ENCODE results near the gene PDGFB. TPM values are rescaled to one million over a fixed set of nuclear protein-coding genes. Genes with fewer than 3 reads are reported as not detected.

Gene PDGFB
- total RNA-seq, 1 donor from 2014 or later: 0.78 TPM

- intact Hi-C loops (cut with micrococcal nuclease): no loop called here
- Mint-ChIP-seq H3K4me3 (no peak overlapping the region), H3K4me1 (ENCODE audit: low read depth) (peaks cover 11% of the 10 kb centered on the region), H3K27me3 (ENCODE audit: insufficient read depth) (peaks cover 2% of the 10 kb centered on the region), H3K27ac (no peak overlapping the region), H3K9me3 (no peaks in the 10 kb centered on the region), H3K36me3 (ENCODE audit: low read depth) (no peaks in the 10 kb centered on the region)
- DNase-seq (ENCODE audit: low spot score): no peak
These were observed 39.6 kb upstream of the PDGFB start for GRCh38 chr22:39284142-39284980.

- no peak overlapping the region for H3K27ac Mint-ChIP-seq
- no peak for DNase-seq (ENCODE audit: low spot score)
- peaks cover 11% of the 10 kb centered on the region for H3K4me1 Mint-ChIP-seq (ENCODE audit: low read depth)
- H3K9me3 Mint-ChIP-seq: no peaks in the 10 kb centered on the region
- no peaks in the 10 kb centered on the region for H3K36me3 Mint-ChIP-seq (ENCODE audit: low read depth)
- H3K4me3 Mint-ChIP-seq: no peak overlapping the region
- intact Hi-C loops (cut with micrococcal nuclease): no loop called here
- H3K27me3 Mint-ChIP-seq (ENCODE audit: insufficient read depth): peaks cover 9% of the 10 kb centered on the region
These were observed 38.8 kb upstream of the PDGFB start for GRCh38 chr22:39283322-39284141.

DNA sequence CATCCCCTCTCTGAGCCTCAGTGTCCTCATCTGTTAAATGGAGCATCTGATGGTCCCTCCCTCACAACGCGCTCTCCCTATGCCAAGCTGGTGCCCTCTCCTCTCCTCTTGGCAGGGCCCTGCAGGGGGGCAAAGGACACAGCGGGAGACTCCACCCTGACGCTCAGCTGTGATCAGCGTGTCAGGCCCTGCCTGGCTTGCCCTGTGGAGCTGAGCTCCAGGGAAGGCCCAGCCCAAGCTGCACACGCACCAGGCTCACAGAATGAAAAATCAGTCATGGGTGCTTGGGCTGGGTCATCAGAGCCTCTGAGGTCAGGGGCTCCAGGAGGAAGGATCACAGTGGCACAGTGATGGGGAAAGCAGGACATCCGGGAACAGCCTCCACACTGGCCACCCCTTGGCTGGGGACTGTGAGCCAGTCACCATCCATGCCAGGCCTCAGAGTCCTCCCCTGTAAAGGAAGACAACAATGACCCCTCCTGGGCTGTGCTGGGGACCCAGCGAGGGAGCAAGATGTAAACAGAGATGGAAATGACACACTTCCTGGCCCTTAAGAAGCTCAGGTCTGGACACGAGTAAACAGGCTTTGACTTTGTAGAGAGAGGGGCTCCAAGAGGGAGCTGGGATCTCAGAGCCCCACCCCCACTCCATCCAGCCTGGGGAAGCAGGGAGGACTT, 38.0 kb upstream of the PDGFB start:
- Mint-ChIP-seq H3K4me3 (no peak overlapping the region), H3K36me3 (ENCODE audit: low read depth) (no peaks in the 10 kb centered on the region), H3K9me3 (no peaks in the 10 kb centered on the region), H3K27ac (no peak overlapping the region), H3K4me1 (ENCODE audit: low read depth) (peaks cover 11% of the 10 kb centered on the region), H3K27me3 (ENCODE audit: insufficient read depth) (peaks cover 9% of the 10 kb centered on the region)
- no peak for DNase-seq (ENCODE audit: low spot score)
- intact Hi-C loops (cut with micrococcal nuclease): no loop called here

DNA sequence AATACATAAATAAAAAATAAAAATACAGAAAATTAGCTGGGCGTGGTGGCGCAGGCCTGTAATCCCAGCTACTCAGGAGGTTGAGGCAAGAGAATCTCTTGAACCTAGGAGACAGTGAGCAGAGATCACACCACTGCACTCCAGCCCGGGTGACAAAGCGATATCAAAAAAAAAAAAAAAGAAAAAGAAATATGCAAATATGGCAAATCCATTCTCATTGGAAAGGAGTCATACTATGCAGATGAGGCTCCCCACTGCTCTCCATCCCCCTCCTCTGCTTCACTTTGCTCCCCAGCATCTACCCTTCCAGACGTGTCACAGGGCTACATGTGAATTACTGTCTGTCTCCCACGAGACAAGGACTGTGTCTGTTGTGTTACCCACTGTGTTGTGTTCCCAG, 36.3 kb upstream of the PDGFB start:
- H3K27me3 Mint-ChIP-seq (ENCODE audit: insufficient read depth): peaks cover 14% of the 10 kb centered on the region
- intact Hi-C loops (cut with micrococcal nuclease): no loop called here
- H3K4me1 Mint-ChIP-seq (ENCODE audit: low read depth): no peaks in the 10 kb centered on the region

GRCh38 chr22:39280250-39280649, 35.5 kb upstream of the PDGFB start:
- Mint-ChIP-seq H3K9me3 (peaks cover 3% of the 10 kb centered on the region), H3K27me3 (ENCODE audit: insufficient read depth) (peaks cover 14% of the 10 kb centered on the region), H3K4me3 (no peak overlapping the region), H3K27ac (no peak overlapping the region), H3K4me1 (ENCODE audit: low read depth) (no peaks in the 10 kb centered on the region), H3K36me3 (ENCODE audit: low read depth) (no peaks in the 10 kb centered on the region)
- no peak for DNase-seq (ENCODE audit: low spot score)
- intact Hi-C loops (cut with micrococcal nuclease): no loop called here

More for the DNA sequence above, 36.3 kb upstream of the PDGFB start:
- H3K4me3 Mint-ChIP-seq: no peak overlapping the region
- no peak for DNase-seq (ENCODE audit: low spot score)
- H3K36me3 Mint-ChIP-seq (ENCODE audit: low read depth): no peaks in the 10 kb centered on the region
- peaks cover 3% of the 10 kb centered on the region for H3K9me3 Mint-ChIP-seq
- H3K27ac Mint-ChIP-seq: no peak overlapping the region

DNA sequence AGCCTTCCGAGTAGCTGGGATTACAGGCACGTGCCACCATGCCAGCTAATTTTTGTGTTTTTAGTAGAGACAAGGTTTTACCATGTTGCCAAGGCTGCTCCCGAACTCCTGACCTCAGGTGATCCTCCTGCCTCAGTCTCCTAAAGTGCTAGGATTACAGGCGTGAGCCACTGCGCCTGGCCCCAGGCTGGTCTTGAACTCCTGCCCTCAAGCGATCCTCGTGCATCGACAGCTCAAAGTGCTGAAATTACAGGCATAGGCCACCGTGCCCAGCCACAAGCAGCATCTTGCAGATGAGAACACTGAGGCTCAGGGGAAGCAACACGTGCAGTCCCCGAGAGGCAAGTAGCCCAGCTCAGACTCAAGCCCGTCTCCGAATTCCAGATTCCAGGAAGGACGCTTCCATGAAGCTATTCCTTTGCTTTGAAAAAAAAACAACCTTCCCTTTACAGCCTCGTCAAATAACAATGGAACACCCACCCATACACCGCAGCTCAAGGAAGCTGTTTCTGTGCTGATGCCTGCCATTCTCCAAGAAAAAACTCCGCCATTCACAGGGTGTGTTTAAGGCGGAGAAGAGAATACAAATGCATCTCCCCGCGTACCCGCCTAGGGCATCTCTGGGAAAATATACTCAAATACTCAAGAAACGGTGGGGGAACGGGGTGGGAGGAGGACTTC, 34.5 kb upstream of the PDGFB start:
- Mint-ChIP-seq H3K9me3 (peaks cover 3% of the 10 kb centered on the region), H3K4me3 (no peak overlapping the region), H3K36me3 (ENCODE audit: low read depth) (no peaks in the 10 kb centered on the region), H3K4me1 (ENCODE audit: low read depth) (no peaks in the 10 kb centered on the region), H3K27ac (no peak overlapping the region), H3K27me3 (ENCODE audit: insufficient read depth) (peaks cover 16% of the 10 kb centered on the region)
- DNase-seq (ENCODE audit: low spot score): no peak
- intact Hi-C loops (cut with micrococcal nuclease): no loop called here

DNA sequence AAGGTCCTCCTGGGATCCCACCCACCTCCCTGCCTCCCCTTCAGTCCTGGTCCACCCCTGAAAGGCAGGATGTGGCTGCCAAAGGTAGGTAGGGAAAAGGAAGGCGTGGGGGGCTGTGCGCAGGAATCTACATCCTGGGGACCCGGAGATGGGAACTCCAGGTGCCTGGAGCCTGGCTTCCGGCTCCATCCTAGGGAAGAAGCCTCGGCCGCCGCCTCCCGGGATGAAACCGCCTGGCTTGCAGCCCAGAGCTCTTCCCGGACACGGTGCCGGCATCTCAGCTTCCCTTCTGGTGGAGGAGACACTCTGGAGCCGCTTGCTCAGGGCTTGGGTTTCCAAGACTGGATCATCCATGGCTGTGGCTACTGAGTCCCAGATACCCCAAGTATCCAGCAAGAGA, 33.3 kb upstream of the PDGFB start:
- H3K4me3 Mint-ChIP-seq: no peak overlapping the region
- intact Hi-C loops (cut with micrococcal nuclease): no loop called here
- DNase-seq (ENCODE audit: low spot score): no peak
- H3K4me1 Mint-ChIP-seq (ENCODE audit: low read depth): no peaks in the 10 kb centered on the region
- H3K9me3 Mint-ChIP-seq: peaks cover 3% of the 10 kb centered on the region
- peaks cover 16% of the 10 kb centered on the region for H3K27me3 Mint-ChIP-seq (ENCODE audit: insufficient read depth)
- H3K27ac Mint-ChIP-seq: no peak overlapping the region
- no peaks in the 10 kb centered on the region for H3K36me3 Mint-ChIP-seq (ENCODE audit: low read depth)

- Mint-ChIP-seq H3K4me3 (no peak overlapping the region), H3K9me3 (peaks cover 3% of the 10 kb centered on the region), H3K4me1 (ENCODE audit: low read depth) (no peaks in the 10 kb centered on the region), H3K36me3 (ENCODE audit: low read depth) (no peaks in the 10 kb centered on the region), H3K27ac (no peak overlapping the region), H3K27me3 (ENCODE audit: insufficient read depth) (peaks cover 16% of the 10 kb centered on the region)
- no peak for DNase-seq (ENCODE audit: low spot score)
- intact Hi-C loops (cut with micrococcal nuclease): no loop called here
These were observed 32.4 kb upstream of the PDGFB start for GRCh38 chr22:39277142-39277607.

- Mint-ChIP-seq H3K36me3 (ENCODE audit: low read depth) (no peaks in the 10 kb centered on the region), H3K9me3 (peaks cover 3% of the 10 kb centered on the region), H3K27ac (no peak overlapping the region), H3K27me3 (ENCODE audit: insufficient read depth) (peaks cover 16% of the 10 kb centered on the region), H3K4me1 (ENCODE audit: low read depth) (no peaks in the 10 kb centered on the region), H3K4me3 (no peak overlapping the region)
- intact Hi-C loops (cut with micrococcal nuclease): no loop called here
- DNase-seq (ENCODE audit: low spot score): no peak
These were observed 31.8 kb upstream of the PDGFB start for GRCh38 chr22:39276440-39277141.

DNA sequence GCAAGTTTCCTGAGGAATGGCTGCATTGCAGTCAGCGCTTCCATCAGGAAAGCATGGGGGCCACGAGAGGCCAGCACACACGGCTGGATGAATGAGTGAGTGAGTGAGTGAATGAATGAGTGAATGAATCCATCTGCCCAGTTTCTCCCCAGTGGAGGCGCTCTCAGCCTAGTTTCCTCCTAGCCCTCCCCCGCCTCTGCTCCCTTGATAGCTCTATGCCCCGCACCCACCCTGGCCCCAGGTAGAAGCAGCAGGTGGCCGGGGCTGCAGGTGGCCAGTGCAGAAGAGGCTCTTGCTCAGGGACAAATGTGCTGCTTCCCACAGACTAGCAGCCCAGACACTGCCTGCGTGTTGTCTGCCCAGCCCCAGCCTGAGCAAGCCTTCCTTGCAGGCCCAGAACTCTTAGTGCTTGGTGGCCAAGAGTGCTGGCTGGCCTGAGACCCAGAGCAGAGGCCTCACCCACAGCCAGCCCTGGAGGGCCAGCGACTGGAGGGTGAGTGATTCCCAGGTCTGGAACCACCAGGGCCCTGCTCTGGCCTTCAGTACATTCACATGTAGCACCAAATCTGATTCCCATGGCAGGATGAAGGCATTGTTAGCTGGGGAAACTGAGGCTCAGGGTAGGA, 31.1 kb upstream of the PDGFB start:
- H3K27ac Mint-ChIP-seq: no peak overlapping the region
- DNase-seq (ENCODE audit: low spot score): no peak
- peaks cover 3% of the 10 kb centered on the region for H3K9me3 Mint-ChIP-seq
- peaks cover 13% of the 10 kb centered on the region for H3K27me3 Mint-ChIP-seq (ENCODE audit: insufficient read depth)
- intact Hi-C loops (cut with micrococcal nuclease): no loop called here
- no peak overlapping the region for H3K4me3 Mint-ChIP-seq
- H3K36me3 Mint-ChIP-seq (ENCODE audit: low read depth): no peaks in the 10 kb centered on the region
- H3K4me1 Mint-ChIP-seq (ENCODE audit: low read depth): no peaks in the 10 kb centered on the region

DNA sequence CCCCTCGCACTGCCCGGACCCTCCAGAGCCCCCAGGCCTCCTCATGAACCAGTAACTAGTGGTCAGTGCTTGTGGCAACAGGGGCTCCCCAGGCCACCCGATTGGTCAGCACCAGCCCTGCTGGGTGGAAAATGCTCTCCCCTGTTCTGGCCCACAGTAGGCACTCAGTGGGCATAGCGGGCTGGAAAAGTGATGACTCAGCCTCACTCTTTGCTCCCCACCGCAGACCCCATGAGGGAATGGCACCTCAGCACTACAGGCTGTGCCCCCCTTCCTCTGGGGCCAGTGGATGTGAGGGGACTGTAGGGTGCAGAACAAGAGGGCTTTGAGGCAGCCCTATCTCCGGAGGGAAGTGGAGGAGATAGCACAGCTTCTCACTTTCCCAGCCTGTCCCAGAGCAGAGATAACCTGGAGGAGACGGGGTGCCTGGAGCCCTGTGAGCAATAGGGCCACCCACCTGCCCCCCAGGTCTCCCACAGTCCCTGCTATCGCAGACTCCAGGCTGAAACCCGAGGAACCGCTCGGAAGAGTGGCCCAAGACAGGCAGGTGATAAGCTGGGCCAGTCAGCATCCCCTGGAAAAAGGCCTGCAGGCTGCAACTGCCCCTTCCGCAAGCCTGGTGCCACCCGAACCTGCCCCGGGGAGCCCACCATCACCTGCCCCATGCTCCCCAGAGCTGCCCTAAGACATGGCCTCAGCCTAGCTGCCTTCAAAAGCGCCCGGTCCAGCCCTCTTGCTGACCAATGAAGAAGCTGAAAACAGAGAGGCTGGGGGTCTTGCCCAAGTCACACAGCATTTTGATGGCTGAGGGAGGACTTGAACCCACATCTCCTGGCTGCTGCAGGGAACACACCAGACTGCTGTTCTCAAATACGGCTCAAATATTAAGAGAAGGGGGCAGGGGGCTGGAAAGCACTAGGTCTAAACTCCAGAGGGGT, 29.4 kb upstream of the PDGFB start:
- peaks cover 13% of the 10 kb centered on the region for H3K27me3 Mint-ChIP-seq (ENCODE audit: insufficient read depth)
- no peaks in the 10 kb centered on the region for H3K4me1 Mint-ChIP-seq (ENCODE audit: low read depth)
- no peak overlapping the region for H3K4me3 Mint-ChIP-seq
- peaks cover 3% of the 10 kb centered on the region for H3K9me3 Mint-ChIP-seq
- no peaks in the 10 kb centered on the region for H3K36me3 Mint-ChIP-seq (ENCODE audit: low read depth)
- DNase-seq (ENCODE audit: low spot score): no peak
- intact Hi-C loops (cut with micrococcal nuclease): no loop called here
- no peak overlapping the region for H3K27ac Mint-ChIP-seq
